Ovary (tissue), 3 donors: Measurements from ENCODE around the gene HPSE.

Experiments used
- CTCF ChIP-seq, 3 donors: fragments of 450-650 bp in 2 of 3; fragments of 200-600 bp in 1 of 3; IDR thresholded peaks; one replicate each; pipeline versions ENCODE4 v1.5.1 to v1.8.0; 2016 to 2022; ENCODE audit warnings: antibody characterized with exemption in 3 of 3, mild to moderate bottlenecking in 1 of 3
- EP300 ChIP-seq: sonication (generic); formaldehyde crosslinking; IDR thresholded peaks from one replicate; pipeline ENCODE4 v1.6.1; 2017; ENCODE audit warnings: antibody characterized with exemption
- POLR2A ChIP-seq: fragments of 450-650 bp; IDR thresholded peaks from one replicate; pipeline ENCODE4 v1.6.1; 2017; ENCODE audit warnings: antibody characterized with exemption, mild to moderate bottlenecking, moderate library complexity
- donor health status: DM: no; HTN: no; CAD: no.

DNA sequence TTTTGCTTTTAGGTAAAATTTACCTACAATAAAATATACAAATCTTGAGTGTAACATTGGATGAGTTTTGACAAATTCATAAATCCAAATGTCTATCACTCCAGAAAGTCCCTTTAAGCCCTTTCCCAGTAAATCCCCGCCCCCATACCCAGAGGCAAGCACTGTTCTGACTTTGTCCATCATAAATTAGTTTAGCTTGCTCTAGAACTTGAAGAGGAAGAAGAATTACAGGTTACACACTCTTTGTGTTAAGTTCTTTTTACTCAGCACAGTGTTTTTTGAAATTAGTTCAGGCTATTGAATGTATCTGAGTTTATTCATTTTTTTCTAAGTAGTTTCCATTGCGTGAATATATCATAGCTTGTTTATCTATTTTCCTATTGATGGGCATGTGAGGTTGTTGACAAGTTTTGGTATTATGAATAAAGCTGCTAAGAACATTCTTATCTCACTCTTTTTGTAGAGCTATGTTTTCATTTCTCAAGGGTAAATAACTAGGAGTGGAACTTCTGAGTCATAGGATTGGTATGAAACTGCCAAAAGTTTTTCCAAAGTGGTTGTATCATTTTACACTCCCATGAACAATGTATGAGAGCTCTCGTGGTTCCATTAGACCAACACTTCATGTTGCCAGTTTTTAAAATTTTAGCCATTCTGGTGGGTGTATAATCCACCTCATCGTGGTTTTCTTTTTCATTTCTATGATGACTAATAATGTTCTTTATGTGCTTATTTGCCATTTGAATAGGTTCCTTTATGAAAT is 22.4 kb upstream of the HPSE start:
- TF ChIP-seq CTCF (IDR thresholded peaks at IDR 0.05) (no peak), POLR2A (no peak), EP300 (no peak)
